Activated naive CD4-positive, alpha-beta T cell (primary cell): Measurements from ENCODE around the gene IL17B.

Experiments used
- DNase-seq, 4 experiments: peaks; one replicate each; lab custom pipeline; 2025; lab: John Stamatoyannopoulos, UW

IL17B gene

GRCh38 chr5:149357370-149358293 lies 21.5 kb downstream of the IL17B start, which contains the start of gene PCYOX1L:
Gene PCYOX1L (plus strand): TSS chr5:149358046. CDS start chr5:149358069, 23 bp downstream.
- peak; percentile 81 to 97 (median 90) for DNase-seq

GRCh38 chr5:149356391-149356790 lies 22.7 kb downstream of the IL17B start:
- DNase-seq: no peak

- DNase-seq: no peak
Observed at GRCh38 chr5:149355688-149356087, 23.4 kb downstream of the IL17B start.

- DNase-seq: no peak
Observed at GRCh38 chr5:149353911-149354310, 25.2 kb downstream of the IL17B start.

GRCh38 chr5:149352169-149352568 lies 26.9 kb downstream of the IL17B start:
- no peak for DNase-seq

GRCh38 chr5:149349382-149349781 lies 29.7 kb downstream of the IL17B start:
- DNase-seq: no peak

- no peak for DNase-seq
Observed at GRCh38 chr5:149348518-149348917, 30.6 kb downstream of the IL17B start.

- DNase-seq: no peak
Observed at GRCh38 chr5:149345892-149346222, 33.2 kb downstream of the IL17B start.

GRCh38 chr5:149345147-149345891 lies 33.8 kb downstream of the IL17B start, which contains the start of gene GRPEL2:
Gene GRPEL2 (plus strand): TSS chr5:149345499. CDS start chr5:149345540, 41 bp downstream.
- peak; percentile 66 to 80 (median 76) for DNase-seq

- DNase-seq: no peak
Observed at GRCh38 chr5:149344151-149344550, 34.9 kb downstream of the IL17B start.

- DNase-seq: no peak
Observed at GRCh38 chr5:149341876-149342275, 37.2 kb downstream of the IL17B start.

GRCh38 chr5:149340920-149341319 lies 38.2 kb downstream of the IL17B start:
- no peak for DNase-seq

GRCh38 chr5:149338364-149338763 lies 40.7 kb downstream of the IL17B start:
- DNase-seq: no peak

GRCh38 chr5:149337736-149338135 lies 41.4 kb downstream of the IL17B start:
- DNase-seq: no peak

GRCh38 chr5:149333711-149334443 lies 45.2 kb downstream of the IL17B start:
- no peak for DNase-seq

- no peak for DNase-seq
Observed at GRCh38 chr5:149328177-149328576, 50.9 kb downstream of the IL17B start.

- DNase-seq: no peak
Observed at GRCh38 chr5:149326611-149327010, 52.5 kb downstream of the IL17B start.

- DNase-seq: no peak
Observed at GRCh38 chr5:149325894-149326293, 53.2 kb downstream of the IL17B start.

GRCh38 chr5:149325166-149325735 lies 53.8 kb downstream of the IL17B start:
- no peak for DNase-seq

GRCh38 chr5:149324641-149325040 lies 54.5 kb downstream of the IL17B start:
- DNase-seq: no peak
